Thymus (tissue), 11 donors: ENCODE results near the gene PRDM16. TPM values are rescaled to one million over a fixed set of nuclear protein-coding genes. Genes with fewer than 3 reads are reported as not detected.

Experiments used
- DNase-seq, 9 donors: peaks; one replicate each; pipeline ENCODE4 v3.0.0-alpha.2; 2013; ENCODE audit warnings: low spot score in 9 of 9, low read depth in 6 of 9, missing footprints in 1 of 9
- H3K27ac ChIP-seq, 2 donors: one replicate each; pipeline ENCODE4 v1.5.1; 2013; ENCODE audit warnings: control low read depth in 1 of 2, low read depth in 1 of 2, low read length in 1 of 2, mild to moderate bottlenecking in 1 of 2, moderate library complexity in 1 of 2
- H3K27me3 ChIP-seq, 2 donors: one replicate each; pipeline ENCODE4 v1.5.1; 2013; ENCODE audit warnings: low read length in 1 of 2; ENCODE audit not compliant: control insufficient read depth in 2 of 2, insufficient read depth in 1 of 2
- H3K36me3 ChIP-seq, 2 donors: one replicate each; pipeline ENCODE4 v1.5.1; 2013; ENCODE audit warnings: low read length in 1 of 2, mild to moderate bottlenecking in 1 of 2, moderate library complexity in 1 of 2; ENCODE audit not compliant: control insufficient read depth in 2 of 2, insufficient read depth in 2 of 2
- H3K4me1 ChIP-seq, 2 donors: one replicate each; pipeline ENCODE4 v1.5.1; 2013; ENCODE audit warnings: low read length in 2 of 2; ENCODE audit not compliant: control insufficient read depth in 2 of 2, insufficient read depth in 2 of 2
- H3K4me3 ChIP-seq, 2 donors: one replicate each; pipeline ENCODE4 v1.5.1; 2013; ENCODE audit warnings: low read length in 2 of 2, control low read depth in 1 of 2, mild to moderate bottlenecking in 1 of 2
- H3K9me3 ChIP-seq, 2 donors: one replicate each; pipeline ENCODE4 v1.5.1; 2013; ENCODE audit warnings: low read length in 1 of 2, mild to moderate bottlenecking in 1 of 2; ENCODE audit not compliant: control insufficient read depth in 2 of 2, insufficient read depth in 1 of 2
- WGBS: extraction: QIAGEN DNeasy Blood & Tissue Kit; methylation state at CpG from one replicate; pipeline ENCODE4 v1.1.7; 2013; 5-methylcytosine and 5-hydroxymethylcytosine counted together
- polyA plus RNA-seq: library from polyadenylated mRNA; stranded (reverse); fragments of 200-250 nt; gene quantifications from one replicate; pipeline ENCODE4 v1.2.3, GENCODE V29; 2013
- total RNA-seq: library from RNA; stranded (reverse); fragments of 120-200 nt; gene quantifications from one replicate; pipeline ENCODE4 v1.2.4, GENCODE V29; 2013
- donor health status: healthy.

Gene PRDM16
- total and polyA plus RNA-seq, 2 donors: 0.09 to 0.55 TPM

GRCh38 chr1:3482378-3482849, 413.4 kb downstream of the PRDM16 start:
- H3K27ac ChIP-seq: no peak overlapping the region
- no peak overlapping the region for H3K4me3 ChIP-seq
- no peaks in the 10 kb centered on the region for H3K4me1 ChIP-seq
- DNase-seq: no peak
- no peaks in the 10 kb centered on the region for H3K36me3 ChIP-seq
- WGBS: 53% methylated on average over 18 of the region's 18 CpGs
- H3K9me3 ChIP-seq: no peaks in the 10 kb centered on the region
- H3K27me3 ChIP-seq: no peaks in the 10 kb centered on the region

DNA sequence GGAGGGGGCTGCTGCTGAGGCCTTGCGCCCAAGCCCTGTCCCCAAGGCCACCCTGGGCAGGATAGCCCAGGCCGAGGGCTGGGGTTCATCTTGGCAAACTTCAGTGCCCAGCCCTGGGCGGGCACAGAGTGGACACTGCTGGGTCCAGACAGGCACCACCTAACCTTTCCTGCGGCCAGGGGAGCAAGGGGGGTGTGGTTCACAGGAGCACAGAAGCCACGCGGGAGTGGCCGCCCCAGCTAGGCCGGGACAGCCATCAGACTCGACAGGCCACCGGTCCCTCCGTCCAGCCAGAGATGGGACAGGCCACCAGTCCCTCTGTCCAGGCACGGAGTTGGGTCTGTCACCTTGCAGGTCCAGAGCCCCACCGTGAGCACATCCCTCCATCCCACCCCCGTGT, 414.4 kb downstream of the PRDM16 start:
- H3K36me3 ChIP-seq: no peaks in the 10 kb centered on the region
- DNase-seq: no peak
- H3K4me3 ChIP-seq: no peak overlapping the region
- no peak overlapping the region for H3K27ac ChIP-seq
- H3K4me1 ChIP-seq: no peaks in the 10 kb centered on the region
- H3K9me3 ChIP-seq: peaks cover 0 to 3% of the 10 kb centered on the region in 2 donors
- H3K27me3 ChIP-seq: no peaks in the 10 kb centered on the region
- whole genome bisulfite sequencing: 83% methylated on average over 14 of the region's 14 CpGs

- Histone ChIP-seq H3K4me3 (no peak overlapping the region), H3K27ac (no peak overlapping the region), H3K27me3 (no peaks in the 10 kb centered on the region), H3K36me3 (no peaks in the 10 kb centered on the region), H3K9me3 (peaks cover 0 to 5% of the 10 kb centered on the region in 2 donors), H3K4me1 (no peaks in the 10 kb centered on the region)
- peak in 4 of 9 donors; percentile 18 to 33 (median 26) for DNase-seq
- 57% methylated on average over 31 of the region's 31 CpGs for WGBS
Observed at GRCh38 chr1:3483801-3484444, 414.9 kb downstream of the PRDM16 start.

- peaks cover 0 to 14% of the 10 kb centered on the region in 2 donors for H3K9me3 ChIP-seq
- no peaks in the 10 kb centered on the region for H3K4me1 ChIP-seq
- no peak for DNase-seq
- H3K27ac ChIP-seq: no peak overlapping the region
- H3K27me3 ChIP-seq: no peaks in the 10 kb centered on the region
- no peaks in the 10 kb centered on the region for H3K36me3 ChIP-seq
- 95% methylated on average over 14 of the region's 14 CpGs for WGBS
- no peak overlapping the region for H3K4me3 ChIP-seq
Observed at GRCh38 chr1:3485016-3485415, 416.0 kb downstream of the PRDM16 start.

Other genes starting within 250 kb of the PRDM16 start
- not detected for gene ACTRT2, start 47.7 kb upstream of the PRDM16 start, total RNA-seq
- not detected for gene ACTRT2, start 47.7 kb upstream of the PRDM16 start, polyA plus RNA-seq